OCI-LY1 (cell line): ENCODE results near the gene MBD1.

Experiments used
- EZH2 ChIP-seq: fragments of 200-600 bp; sonication (generic), shearing (Covaris generic); IDR thresholded peaks from 2 replicates; pipeline ENCODE4 v1.8.0; 2017; ENCODE audit warnings: borderline replicate concordance, mixed run types, mild to moderate bottlenecking, antibody characterized with exemption, low read length, moderate library complexity, mixed read lengths
- TF ChIP-seq, protein P1 (sequence below): fragments of 200-600 bp; sonication (generic), shearing (Covaris generic); IDR thresholded peaks from 2 replicates; pipeline ENCODE4 v1.5.1; 2017; ENCODE audit warnings: mild to moderate bottlenecking, antibody characterized with exemption, low read length, moderate library complexity, mixed read lengths

DNA sequence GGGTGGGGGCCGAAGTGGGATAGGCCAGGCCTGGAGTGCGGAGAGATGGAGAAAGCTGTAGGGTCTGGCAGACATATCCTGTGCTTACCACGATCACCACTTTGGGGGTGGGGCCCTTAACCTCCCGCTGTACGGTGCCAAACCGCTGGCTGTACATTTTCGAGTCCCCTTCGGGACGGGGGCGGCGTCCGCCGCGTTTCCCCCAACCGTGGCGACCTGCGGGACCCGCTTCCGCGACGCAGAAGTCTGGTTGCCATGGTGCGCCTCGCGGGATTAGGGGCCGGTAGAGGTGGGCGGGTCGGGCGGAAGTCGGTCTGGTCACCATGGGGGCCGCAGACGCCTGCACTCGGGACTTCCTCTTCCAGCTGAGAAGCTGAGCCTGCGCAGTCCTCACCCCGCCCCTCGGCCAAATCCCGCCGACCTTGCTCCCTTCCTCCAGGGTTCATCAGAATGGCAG, 15.0 kb downstream of the MBD1 start, which contains the start of gene CFAP53:
- TF ChIP-seq, protein P1, sequence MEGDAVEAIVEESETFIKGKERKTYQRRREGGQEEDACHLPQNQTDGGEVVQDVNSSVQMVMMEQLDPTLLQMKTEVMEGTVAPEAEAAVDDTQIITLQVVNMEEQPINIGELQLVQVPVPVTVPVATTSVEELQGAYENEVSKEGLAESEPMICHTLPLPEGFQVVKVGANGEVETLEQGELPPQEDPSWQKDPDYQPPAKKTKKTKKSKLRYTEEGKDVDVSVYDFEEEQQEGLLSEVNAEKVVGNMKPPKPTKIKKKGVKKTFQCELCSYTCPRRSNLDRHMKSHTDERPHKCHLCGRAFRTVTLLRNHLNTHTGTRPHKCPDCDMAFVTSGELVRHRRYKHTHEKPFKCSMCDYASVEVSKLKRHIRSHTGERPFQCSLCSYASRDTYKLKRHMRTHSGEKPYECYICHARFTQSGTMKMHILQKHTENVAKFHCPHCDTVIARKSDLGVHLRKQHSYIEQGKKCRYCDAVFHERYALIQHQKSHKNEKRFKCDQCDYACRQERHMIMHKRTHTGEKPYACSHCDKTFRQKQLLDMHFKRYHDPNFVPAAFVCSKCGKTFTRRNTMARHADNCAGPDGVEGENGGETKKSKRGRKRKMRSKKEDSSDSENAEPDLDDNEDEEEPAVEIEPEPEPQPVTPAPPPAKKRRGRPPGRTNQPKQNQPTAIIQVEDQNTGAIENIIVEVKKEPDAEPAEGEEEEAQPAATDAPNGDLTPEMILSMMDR: no peak
- TF ChIP-seq EZH2: no peak
